GM19238 (cell line): Measurements from ENCODE around the gene CMTM7.
"Not testable (repeated sequence)": the region's sequence is repeated elsewhere in the genome, so short reads cannot be mapped to it uniquely, and the experiment has no call there.

Experiments
- DNase-seq: peaks from one replicate; pipeline ENCODE4 v3.0.0; 2011; ENCODE audit warnings: low spot score; ENCODE audit not compliant: insufficient read length

The CMTM7 gene

DNA sequence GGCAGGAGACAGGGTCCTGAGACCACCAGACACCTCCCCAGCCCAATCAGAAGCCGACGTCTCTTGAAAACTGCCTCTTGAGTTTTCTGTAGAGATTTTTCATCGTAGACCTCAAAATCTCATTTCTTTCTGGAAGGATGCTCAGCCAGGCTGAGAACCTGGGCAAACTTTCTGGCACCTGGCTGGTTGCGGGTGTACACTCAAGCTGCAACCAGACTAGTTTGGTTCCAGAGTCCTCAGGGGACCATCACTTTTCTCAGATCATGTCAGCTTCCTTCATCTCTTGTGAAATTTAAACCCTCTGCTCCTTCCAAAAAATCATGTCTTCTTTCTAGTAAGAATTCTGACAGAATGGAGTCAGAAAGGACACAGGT lies 45.1 kb downstream of the CMTM7 start:
- DNase-seq: no peak

DNA sequence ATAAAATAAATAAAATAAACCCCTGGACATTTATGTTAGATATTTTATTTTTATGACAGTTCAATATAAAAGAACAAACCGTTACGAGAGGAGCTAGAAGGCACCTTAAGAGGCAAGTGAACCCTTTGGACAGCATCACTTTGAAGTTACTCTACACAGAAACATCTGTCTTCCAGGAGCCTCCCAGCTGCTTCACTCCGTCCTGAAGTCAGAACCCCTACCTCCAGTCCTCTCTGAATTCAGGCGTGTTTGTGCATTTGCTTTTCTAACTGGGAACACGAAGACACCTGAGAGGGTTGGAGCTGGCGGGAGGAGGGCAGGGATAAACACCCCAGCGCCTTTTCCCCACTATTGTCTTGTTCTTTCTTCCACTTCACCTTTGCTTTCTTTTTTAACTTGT lies 46.2 kb downstream of the CMTM7 start:
- no peak for DNase-seq

DNA sequence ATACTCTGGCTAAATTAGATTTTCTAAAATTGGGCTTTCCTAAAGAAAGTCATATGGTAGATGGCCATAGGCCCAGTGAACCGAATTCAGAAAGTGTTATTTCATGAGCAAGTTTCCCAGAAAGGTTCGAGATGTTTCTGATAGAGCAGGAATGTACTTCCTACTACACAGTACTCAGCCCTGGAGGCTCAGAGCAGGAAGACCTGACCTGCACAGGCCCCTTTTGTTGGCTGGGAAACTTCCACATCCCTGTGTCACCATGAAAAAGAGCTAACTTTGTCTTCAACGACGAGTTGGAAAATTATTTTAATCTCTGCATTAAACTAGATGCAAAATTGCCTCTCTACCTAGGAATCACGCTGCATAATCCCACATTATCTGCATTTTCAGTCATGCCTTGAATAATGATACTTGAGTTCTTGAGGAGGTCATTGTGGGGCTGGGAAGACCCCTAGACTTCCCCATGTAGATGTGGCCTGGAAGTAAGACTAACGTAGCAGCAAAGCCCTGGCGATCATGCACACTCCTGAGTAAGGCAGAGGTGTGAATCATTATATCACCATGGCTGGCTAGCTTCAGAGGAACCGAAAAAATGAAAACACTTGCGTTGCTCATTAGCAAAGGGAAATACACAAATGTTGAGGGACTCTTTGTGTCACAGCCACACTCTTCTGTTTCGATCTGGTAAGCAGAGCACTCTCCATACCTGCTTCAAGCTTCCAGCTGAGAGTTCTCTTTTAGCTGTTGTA lies 47.1 kb downstream of the CMTM7 start:
- no peak for DNase-seq

DNA sequence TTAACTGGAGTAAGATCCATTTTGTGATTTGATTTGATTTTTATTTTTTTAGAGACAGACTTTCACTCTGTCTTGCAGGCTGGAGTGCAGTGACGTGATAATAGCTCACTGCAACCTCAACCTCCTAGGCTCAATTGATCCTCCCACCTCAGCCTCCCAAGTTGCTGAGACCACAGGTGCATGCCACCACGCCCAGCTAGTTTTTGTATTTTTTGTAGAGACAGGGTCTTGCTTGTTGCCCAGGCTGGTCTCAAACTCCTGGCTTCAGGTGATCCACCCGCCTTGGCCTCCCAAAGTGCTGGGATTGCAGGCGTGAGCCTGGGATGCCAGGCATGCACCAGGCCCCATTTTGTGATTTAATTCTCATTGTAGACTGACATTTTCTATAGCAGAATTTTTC lies 47.8 kb downstream of the CMTM7 start:
- not testable (repeated sequence) for DNase-seq

DNA sequence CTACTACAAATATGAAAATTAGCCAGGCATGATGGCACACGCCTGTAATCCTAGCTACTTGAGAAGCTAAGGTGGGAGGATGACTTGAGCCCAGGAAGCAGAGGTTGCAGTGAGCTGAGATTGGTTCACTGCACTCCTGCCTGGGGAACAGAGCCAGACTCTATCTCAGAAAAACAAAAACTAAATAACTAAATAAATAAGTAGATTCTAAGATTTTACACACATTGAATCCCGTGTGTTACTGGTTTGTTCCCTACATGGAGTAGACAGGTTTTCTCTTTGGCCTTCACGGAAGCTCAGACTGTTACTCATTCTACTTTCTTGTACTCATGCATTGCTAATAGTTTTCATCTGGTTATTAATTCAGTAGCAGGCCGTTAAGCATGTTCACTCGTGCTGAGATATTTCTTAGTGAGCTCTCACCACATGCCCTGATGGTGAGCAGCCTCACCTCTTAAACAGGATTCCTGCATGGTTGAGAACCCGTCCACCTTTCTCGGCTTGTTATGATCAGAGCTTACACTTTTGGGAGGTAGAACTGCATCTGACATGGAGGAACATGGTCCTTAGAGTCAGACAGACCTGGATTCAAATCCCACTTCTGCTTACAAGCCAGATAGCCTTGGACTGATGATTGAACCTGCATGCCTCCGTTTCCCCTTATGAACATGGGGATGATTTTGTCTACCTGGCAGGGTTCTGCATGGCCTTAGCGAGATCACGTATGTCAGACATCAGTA lies 49.1 kb downstream of the CMTM7 start:
- no peak for DNase-seq

DNA sequence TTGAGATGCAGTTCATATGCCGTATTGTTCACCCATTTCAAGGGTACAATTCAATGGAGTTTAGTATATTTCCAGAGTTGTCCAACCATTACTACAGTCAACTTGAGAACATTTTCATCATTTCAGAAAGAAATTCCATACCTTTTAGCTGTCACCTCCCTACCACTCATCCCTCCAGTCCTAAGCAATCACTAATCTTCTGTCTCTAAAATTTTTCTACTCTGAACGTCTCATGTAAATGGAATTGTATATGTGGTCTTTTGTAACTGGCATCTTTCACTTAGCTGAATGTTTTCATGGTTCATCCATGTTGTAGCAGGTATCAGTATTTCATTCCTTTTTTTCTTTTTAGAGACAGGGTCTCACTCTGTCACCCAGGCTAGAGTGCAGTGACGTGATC lies 51.1 kb downstream of the CMTM7 start:
- no peak for DNase-seq

DNA sequence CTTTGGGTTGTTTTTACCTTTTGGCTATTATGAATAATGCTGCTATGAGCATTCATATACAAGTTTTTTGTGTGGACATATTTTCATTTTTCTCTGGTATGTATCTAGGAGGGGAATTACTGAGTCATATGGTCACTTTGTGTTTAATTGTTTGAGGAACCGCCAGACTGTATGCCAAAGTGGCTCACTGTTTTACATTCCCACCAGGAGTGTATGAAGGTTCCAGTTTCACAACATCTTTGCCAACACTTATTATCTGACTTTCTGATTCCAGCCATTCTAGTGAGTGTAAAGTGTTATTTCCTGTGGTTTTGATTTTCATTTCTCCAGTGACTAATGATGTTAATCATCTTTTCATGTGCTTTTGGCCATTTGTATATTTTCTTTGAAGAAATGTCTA lies 51.8 kb downstream of the CMTM7 start:
- DNase-seq: no peak

DNA sequence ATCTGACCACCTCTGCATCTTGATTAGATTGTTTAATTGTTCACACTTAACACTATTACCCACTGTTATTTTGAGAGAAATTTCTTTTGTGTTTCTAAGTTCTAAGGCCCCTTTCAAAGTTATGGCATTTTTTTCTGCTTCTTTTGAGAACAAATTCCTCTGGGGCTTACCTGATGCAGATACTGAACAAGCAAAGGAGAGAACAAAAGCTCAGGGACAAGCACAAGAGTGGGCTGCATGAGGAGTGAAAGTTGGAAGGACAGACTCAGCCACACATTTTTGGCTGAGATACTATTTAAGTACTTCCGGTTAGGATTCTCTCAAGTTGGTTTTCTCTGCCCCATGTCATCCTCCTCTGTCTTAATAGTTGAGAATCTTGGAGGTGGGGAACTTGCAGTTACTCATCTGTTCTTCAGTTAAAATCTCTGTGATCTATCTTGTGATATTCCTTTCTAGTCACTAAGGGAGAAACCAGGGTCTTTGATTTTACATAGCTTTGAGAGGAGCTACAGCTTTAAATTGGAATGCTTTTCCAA lies 56.3 kb downstream of the CMTM7 start:
- no peak for DNase-seq

DNA sequence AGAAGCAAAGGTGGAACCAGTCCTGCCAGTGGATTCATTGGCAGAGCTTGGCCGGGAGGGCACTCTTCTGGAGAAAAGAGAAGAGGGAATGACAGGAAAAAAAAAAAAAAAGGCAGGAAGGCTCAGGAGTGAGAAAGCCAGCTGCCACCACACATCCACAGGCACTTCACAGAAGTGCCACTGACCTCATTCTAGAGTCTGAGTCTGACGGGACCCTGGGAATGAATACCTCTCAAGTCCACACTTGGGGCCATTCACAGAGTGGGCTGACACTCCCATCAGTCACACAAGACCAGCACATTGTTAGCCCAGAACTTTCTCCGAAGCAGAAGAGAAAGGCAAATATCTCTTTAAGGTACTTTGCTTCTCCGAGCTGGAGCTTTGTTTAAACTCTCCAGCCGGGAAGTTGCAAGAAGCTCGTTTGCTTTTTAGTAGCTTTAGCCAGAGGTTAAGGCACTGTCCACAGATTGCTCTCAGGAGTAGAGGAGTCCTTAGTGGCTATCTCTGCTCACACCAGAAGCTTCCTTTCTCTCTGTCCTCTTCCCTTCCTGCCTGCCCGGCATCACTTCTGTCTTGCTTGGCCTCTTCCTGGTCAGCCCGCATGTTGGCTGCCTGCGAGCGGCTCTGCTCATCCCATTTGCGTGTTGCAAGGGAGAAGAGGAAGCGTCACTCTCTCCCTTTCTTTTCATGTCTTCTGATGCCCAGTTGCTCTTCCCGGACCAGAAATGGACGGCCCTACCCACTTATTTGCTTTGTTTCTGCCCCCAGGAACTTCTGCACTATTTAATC lies 57.2 kb downstream of the CMTM7 start:
- no peak for DNase-seq

DNA sequence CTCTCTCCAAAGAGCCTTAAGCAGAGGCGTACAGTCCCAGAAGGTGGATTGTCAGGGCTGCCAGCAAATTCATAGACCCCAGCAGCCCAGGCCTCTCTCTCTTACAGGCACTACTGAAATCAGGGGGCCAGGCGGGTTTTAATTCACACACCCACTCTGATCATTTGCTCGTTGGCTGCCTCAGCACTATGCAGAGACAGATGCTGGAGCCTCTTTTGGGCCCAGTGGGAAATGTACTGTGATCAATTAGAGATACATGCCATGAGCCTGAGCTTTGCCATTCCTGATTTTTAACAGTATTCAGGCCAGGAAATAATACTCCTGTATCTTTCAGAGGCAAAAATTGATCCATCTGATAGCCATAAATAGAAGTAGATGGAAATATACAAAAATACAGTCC lies 58.0 kb downstream of the CMTM7 start:
- no peak for DNase-seq

DNA sequence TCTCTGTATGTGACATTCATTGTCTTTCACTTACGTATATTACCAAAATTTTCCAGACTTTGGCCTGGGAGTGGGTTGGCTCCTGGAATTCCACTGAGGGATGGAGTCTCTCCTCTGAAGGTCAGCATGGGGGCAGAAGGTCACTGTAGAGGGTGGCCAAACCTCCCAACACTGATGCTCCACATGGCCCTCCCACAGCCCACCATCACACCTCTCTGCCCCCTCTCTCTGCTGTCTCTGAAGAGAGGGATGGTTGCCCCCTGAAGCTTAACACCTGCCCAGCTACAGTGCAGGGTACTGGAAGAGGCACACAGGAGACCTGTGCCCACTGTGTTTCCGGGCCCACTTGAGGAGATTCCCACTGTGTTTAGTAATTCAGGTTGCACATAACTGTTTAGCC lies 58.8 kb downstream of the CMTM7 start:
- DNase-seq: no peak

DNA sequence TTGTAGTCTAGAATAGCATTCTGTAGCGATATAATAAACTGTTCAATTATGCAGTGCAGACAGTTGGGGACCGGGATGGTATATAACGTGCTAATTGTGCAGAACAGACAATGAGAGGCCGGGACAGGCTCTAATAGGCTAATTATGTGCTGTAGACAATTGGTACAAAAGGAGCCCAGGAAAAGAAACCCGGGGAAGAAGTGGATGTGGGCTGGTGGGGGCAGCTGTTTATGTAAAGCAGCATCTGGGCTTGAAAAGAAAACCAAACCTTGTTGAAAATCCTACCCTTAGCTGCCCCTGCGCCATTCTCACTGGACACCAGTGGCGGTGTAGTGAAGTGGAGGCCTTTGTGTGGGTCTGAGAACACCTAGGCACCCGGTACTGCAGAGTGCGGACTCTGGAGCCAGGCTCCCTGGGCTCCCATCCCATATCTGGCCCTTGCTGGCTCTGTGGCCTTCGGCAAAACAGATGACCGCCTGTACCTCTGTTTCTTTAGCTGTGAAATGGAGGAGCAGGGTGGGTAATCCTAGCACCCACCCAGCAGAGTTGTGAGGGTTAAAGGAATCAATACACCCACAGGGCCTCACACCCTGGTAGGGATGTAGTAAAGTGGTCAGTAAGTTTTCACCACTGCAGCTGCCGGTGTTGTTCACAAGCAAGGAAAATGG lies 59.5 kb downstream of the CMTM7 start:
- DNase-seq: no peak

DNA sequence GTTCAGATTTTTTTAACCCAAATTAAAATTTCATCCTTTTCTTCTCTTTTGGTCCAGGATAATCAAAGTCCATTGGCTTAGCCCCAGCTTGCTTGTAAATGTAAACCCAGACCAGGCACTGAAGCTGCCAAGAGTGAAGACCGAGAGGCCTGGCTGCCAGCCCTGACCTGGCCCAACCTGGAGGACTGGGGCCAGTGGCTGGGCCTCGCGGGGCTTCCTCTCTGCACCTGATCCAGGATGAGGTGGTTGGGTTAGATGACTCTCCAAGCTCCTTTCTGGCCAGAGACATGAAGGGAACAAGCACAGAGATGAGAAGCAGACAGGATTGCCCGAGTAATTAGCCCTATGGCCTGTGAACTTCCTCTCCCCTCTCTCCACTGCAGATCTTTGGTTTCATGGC lies 60.4 kb downstream of the CMTM7 start:
- DNase-seq: no peak

DNA sequence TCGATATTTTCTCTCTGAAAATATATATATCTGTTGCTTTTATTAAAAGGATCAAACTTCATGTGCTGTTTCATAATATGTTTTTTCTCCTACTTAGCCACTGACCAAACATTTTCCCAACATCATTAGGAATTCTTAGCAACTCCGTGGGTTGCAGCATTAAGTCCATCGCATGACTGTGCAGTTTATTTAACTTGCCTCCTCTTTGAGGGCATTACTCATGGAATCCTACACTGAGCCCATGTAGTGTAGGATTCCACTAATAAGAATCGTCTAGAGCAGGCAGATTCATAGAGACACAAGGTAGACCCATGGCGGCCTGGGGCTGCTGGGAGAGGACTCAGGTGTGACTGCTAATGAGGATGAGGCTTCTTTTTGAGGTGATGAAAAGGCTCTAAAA lies 61.7 kb downstream of the CMTM7 start:
- DNase-seq: no peak

DNA sequence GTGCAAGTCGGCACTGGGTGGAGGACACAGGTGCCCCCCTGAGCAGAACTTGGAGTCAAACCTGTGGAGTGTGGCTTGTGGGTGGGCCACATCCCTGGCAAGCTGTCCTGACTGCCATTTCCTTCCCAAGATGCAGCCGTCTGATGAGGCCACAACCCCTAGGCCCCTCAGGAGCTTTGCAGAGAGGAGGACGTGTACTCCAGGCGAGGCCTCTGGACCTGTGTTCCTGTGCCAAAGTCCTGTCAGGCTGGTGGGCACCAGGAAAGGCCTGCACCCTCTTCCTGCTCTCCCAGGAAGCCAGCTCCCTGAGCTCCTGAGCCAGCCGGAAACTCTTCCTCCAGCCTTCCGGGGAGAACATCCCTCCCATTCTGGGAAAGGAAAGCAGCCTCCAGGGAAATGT lies 62.5 kb downstream of the CMTM7 start:
- no peak for DNase-seq

DNA sequence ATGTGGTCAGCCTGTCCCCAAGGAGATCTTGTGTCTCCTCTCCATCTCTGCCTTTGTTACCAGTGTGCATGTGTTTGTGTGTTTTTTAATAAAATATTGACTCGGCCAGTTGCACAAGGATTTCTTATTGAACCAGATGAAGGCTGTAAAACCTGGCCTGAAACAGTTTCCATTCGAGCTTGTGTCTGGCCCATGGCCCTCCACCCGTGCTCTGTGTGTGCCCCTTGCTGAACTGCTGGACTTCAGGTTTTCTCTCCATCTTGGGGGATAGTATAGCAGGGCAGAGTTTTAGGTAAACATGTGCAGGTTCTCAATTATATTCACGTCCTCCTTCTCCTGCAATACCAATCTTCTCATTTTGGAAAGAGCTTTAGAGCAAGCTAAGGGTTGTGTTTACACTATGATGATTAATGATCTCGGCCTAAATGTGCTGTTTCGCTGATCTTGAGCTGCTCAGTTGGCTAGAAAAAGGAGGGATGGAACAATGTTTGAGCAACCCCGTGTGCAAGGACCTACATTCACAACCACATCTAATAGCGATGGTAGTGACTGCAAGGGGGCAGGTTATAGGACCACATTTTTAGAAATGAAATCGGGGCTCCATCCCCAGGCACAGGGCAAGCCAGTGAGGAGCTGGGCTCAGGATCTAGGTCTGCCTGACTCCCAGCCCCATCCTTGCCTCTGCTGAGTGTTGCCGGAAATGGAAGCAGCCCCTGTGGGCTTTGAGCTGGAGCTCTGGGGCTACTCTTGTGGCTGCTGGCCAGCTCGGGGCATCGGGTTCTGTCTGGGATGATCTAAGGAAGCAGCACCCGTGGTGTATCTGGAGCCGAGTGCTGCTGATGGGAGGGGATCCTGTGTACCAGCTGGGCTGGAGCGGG lies 63.3 kb downstream of the CMTM7 start:
- no peak for DNase-seq

DNA sequence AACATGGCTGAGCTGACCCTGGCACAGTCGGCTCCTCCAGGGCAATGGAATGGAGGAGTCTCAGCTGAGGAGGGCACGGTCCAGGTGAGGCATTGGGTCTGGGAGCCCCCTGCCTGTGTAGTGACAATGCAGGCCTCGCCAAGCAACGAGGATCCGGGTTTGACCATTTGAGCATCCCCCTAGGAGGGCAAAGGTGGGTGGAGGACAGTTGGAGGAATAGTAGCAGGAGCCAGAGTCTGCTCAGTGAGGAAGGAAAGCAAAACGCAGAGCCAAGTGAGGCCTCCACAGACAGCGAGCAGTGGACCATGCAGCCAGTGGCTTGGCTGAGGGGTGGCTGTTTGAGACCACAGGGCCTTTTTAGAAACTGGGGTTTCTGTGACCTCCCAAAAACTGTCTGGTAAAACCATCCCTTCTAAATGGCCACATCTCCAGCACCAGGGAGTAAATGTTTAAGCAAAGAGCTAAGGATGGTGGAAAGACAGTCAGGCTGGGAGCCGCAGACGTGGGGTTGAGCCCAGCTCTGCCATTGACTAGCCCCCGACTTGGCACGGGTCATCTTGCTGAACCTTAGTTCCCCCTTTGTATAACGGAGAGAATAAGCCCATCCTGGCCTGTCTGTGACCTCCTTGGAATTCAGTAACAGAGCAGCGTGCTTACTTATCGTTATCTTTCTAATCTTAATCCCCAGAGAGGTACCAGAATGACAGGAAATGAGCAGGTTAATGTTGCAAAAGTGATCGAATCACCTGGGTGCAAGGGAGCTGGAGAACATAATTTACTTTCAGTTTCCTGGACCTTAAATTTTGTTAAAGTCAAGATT lies 64.2 kb downstream of the CMTM7 start:
- no peak for DNase-seq

DNA sequence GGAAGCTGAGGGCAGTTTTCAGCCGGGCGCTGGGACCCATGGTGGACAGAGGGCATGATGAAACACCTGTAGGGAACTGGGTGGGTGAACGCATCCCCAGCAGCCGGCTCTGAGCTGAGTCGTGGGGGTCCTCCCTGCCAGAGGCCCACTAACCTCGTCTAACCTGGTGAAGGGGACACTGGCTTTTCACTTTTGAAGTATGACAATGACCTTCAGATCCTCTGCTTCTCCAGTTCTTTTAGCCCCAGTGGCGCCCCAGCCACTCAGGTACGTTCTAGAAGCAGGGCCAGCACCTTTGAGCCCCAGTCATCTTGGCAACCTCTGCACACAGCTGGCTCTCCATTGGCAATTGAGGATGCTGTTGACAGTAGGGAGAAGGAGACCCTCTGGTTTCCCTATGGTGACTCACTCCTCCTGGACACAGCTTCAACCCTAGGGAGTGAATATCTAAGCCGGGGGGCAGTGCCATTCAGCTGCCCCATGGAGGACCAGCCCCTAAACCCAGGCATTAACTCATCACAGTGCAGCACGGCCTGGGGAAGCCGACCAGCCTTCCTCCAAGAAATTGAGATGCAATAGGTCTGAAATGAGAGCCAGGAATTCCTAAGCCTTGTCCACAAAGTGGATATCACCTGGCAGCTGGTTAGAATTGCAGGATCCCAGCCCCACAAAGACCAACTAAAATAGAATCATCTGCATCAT lies 64.9 kb downstream of the CMTM7 start:
- DNase-seq: no peak

DNA sequence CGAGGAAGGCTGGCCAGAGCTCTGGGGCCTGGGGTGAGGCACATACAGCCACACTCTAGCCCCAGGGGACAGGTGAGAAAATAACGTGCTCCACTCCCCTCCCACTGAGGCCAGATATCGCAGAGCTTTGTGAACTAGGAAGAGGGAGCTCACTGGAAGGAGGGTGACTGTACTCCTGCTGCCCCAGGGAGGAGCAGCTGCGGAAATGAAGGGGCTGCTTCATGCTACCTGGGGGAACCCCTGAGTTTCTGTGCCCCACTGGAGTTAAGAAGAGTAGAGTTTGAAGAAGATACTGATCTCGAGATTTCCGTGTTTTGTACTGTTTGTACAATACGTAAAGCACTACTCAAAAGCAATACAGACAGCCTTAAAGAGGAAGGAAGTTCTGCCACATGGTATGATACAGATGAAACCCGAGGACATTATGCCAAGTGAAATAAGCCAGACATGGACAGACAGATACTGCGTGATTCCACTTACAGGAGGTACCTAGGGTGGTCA lies 66.4 kb downstream of the CMTM7 start:
- no peak for DNase-seq
